ENCODE results near the gene AMZ2. TPM values are rescaled to one million over a fixed set of nuclear protein-coding genes. Genes with fewer than 3 reads are reported as not detected.

The AMZ2 gene
- total and polyA plus RNA-seq, 2 experiments from 2014 or later, result 54.2 to 71.5 TPM

DNA sequence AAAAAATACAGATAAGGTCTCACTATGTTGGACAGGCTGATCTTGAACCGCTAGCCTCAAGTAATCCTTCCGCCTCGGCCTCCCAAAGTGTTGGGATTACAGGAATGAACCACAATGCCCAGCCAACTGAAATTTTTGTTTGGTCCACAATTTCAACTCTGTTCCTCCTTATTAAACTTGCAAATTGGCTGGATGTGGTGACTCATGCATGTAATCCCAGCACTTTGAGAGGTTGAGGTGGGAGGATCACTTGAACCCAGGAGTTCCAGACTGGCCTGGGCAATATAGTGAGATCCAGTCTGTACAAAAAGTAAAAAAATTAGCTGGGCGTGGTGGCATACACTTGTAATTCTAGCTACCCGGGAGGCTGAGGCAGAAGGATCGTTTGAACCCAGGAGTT lies 56.9 kb downstream of the AMZ2 start (continued):
- TF ChIP-seq, protein P1, sequence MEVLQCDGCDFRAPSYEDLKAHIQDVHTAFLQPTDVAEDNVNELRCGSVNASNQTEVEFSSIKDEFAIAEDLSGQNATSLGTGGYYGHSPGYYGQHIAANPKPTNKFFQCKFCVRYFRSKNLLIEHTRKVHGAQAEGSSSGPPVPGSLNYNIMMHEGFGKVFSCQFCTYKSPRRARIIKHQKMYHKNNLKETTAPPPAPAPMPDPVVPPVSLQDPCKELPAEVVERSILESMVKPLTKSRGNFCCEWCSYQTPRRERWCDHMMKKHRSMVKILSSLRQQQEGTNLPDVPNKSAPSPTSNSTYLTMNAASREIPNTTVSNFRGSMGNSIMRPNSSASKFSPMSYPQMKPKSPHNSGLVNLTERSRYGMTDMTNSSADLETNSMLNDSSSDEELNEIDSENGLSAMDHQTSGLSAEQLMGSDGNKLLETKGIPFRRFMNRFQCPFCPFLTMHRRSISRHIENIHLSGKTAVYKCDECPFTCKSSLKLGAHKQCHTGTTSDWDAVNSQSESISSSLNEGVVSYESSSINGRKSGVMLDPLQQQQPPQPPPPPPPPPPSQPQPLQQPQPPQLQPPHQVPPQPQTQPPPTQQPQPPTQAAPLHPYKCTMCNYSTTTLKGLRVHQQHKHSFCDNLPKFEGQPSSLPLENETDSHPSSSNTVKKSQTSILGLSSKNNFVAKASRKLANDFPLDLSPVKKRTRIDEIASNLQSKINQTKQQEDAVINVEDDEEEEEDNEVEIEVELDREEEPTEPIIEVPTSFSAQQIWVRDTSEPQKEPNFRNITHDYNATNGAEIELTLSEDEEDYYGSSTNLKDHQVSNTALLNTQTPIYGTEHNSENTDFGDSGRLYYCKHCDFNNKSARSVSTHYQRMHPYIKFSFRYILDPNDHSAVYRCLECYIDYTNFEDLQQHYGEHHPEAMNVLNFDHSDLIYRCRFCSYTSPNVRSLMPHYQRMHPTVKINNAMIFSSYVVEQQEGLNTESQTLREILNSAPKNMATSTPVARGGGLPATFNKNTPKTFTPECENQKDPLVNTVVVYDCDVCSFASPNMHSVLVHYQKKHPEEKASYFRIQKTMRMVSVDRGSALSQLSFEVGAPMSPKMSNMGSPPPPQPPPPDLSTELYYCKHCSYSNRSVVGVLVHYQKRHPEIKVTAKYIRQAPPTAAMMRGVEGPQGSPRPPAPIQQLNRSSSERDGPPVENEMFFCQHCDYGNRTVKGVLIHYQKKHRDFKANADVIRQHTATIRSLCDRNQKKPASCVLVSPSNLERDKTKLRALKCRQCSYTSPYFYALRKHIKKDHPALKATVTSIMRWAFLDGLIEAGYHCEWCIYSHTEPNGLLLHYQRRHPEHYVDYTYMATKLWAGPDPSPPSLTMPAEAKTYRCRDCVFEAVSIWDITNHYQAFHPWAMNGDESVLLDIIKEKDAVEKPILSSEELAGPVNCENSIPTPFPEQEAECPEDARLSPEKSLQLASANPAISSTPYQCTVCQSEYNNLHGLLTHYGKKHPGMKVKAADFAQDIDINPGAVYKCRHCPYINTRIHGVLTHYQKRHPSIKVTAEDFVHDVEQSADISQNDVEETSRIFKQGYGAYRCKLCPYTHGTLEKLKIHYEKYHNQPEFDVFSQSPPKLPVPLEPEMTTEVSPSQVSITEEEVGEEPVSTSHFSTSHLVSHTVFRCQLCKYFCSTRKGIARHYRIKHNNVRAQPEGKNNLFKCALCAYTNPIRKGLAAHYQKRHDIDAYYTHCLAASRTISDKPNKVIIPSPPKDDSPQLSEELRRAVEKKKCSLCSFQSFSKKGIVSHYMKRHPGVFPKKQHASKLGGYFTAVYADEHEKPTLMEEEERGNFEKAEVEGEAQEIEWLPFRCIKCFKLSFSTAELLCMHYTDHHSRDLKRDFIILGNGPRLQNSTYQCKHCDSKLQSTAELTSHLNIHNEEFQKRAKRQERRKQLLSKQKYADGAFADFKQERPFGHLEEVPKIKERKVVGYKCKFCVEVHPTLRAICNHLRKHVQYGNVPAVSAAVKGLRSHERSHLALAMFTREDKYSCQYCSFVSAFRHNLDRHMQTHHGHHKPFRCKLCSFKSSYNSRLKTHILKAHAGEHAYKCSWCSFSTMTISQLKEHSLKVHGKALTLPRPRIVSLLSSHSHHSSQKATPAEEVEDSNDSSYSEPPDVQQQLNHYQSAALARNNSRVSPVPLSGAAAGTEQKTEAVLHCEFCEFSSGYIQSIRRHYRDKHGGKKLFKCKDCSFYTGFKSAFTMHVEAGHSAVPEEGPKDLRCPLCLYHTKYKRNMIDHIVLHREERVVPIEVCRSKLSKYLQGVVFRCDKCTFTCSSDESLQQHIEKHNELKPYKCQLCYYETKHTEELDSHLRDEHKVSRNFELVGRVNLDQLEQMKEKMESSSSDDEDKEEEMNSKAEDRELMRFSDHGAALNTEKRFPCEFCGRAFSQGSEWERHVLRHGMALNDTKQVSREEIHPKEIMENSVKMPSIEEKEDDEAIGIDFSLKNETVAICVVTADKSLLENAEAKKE (CRISPR knock-in tag; IDR thresholded peaks at IDR 0.05), result no peak
- TF ChIP-seq CREB1 (CRISPR knock-in tag; IDR thresholded peaks at IDR 0.05; ENCODE audit: low read depth) (no peak), JUNB (IDR thresholded peaks at IDR 0.05; ENCODE audit: unreplicated experiment) (no peak), EZH2 (IDR thresholded peaks at IDR 0.05; ENCODE audit: low read depth, unreplicated experiment) (no peak), ZNF331 (CRISPR knock-in tag; IDR thresholded peaks at IDR 0.05; ENCODE audit: low read depth) (no peak), STAT1 (IDR thresholded peaks at IDR 0.05; ENCODE audit: unreplicated experiment) (no peak), ZNF114 (CRISPR knock-in tag; IDR thresholded peaks at IDR 0.05) (no peak), NANOG (IDR thresholded peaks at IDR 0.05; ENCODE audit: borderline replicate concordance) (no peak), POLR2AphosphoS5 (IDR thresholded peaks at IDR 0.05; ENCODE audit: low read depth) (no peak)
- TF ChIP-seq, protein P2, sequence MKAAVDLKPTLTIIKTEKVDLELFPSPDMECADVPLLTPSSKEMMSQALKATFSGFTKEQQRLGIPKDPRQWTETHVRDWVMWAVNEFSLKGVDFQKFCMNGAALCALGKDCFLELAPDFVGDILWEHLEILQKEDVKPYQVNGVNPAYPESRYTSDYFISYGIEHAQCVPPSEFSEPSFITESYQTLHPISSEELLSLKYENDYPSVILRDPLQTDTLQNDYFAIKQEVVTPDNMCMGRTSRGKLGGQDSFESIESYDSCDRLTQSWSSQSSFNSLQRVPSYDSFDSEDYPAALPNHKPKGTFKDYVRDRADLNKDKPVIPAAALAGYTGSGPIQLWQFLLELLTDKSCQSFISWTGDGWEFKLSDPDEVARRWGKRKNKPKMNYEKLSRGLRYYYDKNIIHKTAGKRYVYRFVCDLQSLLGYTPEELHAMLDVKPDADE (IDR thresholded peaks at IDR 0.05), result no peak
- TF ChIP-seq, protein P3, sequence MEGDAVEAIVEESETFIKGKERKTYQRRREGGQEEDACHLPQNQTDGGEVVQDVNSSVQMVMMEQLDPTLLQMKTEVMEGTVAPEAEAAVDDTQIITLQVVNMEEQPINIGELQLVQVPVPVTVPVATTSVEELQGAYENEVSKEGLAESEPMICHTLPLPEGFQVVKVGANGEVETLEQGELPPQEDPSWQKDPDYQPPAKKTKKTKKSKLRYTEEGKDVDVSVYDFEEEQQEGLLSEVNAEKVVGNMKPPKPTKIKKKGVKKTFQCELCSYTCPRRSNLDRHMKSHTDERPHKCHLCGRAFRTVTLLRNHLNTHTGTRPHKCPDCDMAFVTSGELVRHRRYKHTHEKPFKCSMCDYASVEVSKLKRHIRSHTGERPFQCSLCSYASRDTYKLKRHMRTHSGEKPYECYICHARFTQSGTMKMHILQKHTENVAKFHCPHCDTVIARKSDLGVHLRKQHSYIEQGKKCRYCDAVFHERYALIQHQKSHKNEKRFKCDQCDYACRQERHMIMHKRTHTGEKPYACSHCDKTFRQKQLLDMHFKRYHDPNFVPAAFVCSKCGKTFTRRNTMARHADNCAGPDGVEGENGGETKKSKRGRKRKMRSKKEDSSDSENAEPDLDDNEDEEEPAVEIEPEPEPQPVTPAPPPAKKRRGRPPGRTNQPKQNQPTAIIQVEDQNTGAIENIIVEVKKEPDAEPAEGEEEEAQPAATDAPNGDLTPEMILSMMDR (conservative IDR thresholded peaks at IDR 0.05; ENCODE audit: low read depth in 2 of 2), result no peak

All from GM23338 (cell line).